HG03521 (cell line): ENCODE data around the gene CLMN.
A peak's percentile ranks its signal among the peaks of the same experiment; 100 is the strongest.

Experiments
- ATAC-seq: cut with Tn5 transposase; IDR thresholded peaks from one replicate; pipeline ENCODE4 v1.9.1; 2021; ENCODE audit warnings: mild to moderate bottlenecking, moderate library complexity; ENCODE audit not compliant: unreplicated experiment

Gene CLMN

DNA sequence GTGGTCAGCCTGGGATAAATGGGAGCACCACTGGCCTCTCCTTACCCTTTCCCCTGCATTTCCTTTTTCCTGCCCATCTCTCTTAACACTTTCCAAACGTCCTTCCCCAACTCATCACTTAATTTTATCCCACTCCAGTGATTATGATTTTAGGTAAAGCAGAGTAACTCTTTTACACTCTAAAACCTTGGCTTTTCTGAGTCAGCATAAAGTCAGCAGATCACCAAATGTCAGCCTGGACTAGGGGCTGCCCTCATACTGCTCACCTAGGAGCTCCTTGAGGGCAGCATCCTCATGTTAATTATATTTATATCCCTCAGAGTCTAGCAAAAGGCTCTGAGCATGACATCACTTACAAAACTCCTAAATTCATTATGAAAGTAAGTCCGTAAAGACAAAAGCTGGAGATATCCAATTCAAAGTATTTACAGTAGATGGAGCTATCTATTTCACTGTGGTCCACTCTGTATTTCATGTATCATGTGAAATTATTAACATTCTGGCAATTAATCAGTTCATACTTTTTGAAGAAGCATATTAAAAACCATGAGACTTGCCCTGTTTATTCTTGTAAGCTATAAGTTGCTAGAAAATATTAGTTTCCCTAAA is 145.4 kb downstream of the CLMN start:
- no peak for ATAC-seq

DNA sequence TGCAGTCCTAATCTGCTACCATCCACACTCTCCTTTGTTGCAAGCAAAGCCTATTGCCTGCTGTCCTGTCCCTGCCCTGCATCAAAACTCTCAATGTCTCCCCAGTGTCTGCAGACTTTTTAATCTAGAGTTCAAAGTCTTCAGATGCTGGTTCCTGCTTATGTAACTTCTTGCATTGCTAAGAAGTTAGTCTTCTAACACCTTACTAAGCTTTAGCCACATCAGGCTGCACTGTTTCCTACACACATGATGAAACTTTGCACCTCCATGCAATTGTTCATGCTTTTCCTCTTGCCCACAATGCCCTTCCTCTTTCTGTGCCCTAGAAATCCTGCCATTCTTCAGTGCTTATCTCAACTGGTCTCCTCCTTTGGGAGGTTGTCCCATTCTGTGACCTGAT is 146.2 kb downstream of the CLMN start:
- ATAC-seq = no peak

DNA sequence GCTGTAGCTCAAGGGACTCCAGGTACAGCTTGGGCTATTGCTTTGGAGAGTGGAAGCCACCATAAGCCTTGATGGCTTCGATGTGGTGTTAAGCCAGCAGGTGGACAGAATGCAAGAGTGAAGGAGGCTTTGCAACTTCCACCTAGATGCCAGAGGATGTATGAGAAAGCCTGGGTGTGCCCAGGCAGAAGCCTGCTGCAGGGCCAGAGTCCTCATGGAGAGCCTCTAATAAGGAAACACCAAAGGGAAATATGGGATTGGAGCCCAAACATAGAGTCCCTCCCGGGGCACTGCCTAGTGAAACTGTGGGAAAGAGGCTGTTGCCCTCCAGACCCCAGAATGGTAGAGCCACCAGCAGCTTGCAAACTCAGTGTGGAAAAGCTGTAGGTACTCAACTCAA is 152.5 kb downstream of the CLMN start:
- no peak for ATAC-seq

DNA sequence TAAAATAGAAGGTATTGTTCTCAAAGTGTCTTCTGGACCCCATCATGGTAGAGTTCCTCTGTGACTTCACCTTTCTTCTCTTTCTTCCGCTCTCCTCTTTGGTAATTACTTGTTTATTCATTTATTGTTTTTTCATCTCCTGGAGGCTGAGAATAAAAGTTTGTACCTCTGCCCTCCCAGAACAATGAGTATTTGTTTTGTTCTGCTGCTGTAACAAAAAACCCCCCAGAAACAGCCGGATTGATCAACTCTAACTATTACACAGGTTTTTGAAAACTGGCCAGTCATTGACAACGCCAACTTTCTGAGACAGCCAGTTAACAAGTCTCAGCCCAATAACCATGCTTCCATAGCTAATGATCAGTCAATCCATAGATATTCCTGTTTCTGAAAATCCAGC is 154.2 kb downstream of the CLMN start:
- no peak for ATAC-seq

DNA sequence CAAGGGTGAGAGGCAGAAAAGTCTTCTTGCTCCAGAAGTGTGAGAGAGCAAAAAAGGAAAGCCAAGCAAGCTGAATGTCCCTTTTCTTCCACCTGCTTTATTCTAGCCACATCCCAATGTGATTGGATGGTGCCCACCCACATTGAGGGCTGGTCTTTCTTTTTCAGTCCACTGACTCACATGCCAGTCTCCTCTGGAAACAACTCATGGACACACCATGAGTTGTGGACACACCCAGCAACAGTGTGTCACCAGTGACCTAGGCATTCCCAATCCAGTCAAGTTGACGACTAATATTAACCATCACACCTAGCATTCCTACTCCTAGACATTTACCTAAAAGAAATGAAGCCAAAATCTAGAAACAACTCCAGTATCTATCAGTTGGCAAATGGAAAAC is 155.2 kb downstream of the CLMN start:
- ATAC-seq = no peak

DNA sequence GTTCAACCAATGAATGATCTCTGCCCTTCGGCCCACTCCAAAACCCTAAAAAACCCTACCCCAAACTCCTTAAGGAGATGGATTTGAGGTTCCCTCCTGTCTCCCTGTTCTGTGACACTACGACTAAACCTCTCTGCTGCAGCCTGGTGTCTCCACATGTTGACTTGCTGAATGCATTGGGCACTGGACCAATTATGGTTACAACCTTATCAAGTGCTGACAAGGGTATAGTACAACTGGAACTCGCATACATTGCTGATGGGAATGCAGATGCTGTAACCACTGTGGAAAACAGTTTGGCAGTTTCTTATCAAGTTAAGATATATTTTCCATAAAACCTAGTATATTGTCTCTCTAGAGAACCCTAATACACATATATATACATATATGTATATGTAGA is 156.0 kb downstream of the CLMN start:
- ATAC-seq = no peak

DNA sequence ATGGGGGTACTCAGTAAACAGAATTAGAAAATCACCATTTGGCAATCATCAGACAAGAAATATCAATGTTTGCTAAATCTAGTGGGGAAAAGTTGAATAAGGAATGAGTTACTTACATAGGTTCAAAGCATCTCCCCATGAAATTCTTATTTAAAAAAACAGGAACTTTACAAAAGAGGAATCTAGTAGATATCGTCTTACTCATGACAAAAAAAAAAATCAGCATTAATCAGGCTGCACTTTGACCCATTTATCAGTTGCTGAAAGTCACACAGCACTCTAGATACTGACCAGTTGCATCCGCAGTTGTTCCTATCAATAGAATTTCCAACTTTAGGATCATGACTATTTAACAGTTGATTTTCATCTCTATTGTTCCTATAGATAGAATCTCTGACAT is 156.6 kb downstream of the CLMN start:
- ATAC-seq = no peak

DNA sequence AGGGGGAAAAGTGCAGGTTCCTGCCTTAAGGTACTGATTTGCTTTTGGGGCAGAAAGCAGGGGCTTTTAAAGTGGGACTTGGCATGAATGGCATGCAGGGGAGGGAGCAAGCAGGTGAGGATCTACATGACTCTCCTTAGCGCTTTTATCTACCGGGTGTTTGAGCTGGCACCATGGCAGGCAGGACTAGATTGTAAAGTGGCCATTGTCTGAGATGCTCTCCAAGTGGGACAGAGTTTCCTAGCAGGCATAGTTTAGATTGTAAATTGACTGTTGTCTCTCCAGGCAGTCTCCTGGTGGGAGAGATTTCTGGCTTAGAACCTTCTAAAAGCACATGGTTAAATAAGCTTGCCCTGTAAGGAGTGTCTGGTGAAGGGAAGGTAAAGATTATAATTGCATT is 157.1 kb downstream of the CLMN start:
- ATAC-seq = no peak

DNA sequence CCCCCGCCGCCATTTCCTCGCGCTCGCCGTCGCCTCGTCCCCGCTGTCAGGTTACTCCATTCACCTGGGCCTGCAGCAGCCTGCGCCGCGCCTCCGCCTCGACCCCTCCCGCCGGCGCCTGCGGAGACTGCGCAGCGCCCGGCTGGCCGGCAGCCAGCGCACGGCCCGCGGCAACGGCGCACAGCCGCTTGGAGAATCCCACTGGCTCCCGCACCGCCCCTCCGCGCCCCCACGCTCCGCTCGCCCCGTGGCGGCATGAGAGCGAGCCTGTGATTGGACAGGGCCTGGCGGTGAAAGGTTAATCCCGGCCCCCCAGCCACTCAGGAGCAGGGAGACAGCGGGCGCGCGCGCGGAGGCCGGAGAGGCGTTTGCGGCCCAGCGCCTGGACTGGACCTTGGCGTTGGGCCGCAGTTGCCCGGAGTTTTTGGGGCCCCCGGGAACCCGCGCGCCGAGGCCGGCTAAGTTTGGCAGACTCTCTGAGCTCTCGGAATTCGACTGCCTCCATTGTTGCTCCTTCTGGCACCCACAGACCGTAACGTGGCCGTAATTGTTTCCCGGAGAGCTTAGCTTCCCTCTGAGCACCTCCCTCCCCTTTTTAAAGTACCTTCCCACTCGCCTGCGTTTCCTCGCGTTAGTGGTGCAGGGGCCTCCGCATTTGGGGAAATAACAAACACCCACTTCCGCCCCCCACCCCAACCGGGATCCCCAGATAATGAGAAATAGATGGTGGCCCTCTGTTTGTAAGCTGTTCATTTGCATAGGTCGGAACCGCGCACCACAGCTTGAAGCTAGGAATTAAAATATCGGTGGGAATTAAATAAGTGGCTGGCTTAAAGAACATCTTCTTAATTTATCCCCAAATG is 162.2 kb downstream of the CLMN start, which contains the start of gene DICER1:
DICER1 (minus strand) TSS at position 203 of the 863 bp plus-strand sequence. CDS start 24,071 bp downstream, outside the sequence.
- ATAC-seq = peak; percentile 73

DNA sequence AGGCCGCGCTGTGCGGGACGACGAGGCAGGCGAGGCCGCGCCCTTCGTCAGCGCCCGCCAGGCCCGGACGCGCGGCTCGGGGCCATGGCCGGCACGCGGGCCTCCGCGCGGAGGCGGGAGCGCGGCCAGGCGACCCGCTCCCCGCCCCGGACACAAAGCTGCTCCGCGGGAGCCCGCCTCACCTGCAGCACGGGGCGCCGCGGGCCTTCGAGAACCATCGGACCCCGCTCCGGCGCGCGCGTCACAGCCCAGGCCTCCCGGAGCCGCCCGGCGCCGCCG is 162.7 kb downstream of the CLMN start:
- no peak for ATAC-seq

DNA sequence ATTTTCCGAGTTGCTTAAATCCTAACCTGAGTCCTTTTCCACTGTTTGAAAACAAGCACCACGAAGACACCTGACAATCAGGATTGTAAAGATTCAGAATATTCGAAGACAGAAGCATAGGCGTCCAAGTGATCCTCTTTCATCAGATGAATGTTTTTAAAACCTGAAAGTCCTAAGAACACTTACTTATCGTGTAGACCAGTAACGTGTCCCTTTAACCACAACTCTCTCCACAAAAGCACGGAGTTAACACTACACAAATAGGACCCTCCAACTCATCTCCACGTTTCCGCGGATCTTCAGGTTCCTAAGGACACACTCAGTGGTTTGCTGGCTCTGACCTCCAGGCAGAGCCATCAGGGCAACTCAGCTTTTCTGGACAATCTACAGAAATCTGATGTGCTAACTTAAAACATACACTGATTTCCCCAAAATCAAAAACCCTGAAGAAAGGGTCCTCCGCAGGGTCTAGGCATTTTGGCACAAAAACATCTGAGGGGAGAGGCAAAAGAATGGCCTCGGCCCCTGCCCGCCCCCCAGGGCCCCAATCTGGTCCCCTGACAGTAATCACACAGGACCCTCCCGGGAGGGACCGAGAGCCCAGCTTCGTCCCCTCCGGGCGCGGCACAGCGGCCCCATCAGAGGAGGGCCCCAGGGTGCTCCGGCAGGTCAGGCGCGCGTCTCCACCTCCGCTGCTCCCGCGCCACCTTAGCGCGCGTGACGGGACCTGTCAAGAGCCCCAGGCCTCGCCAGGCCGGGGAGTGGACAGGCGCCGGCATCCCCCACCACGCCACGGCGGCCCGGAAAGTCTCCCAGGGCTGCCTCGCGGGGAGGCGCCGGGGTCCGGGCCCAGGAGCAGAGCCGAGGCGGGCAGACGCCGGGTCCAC is 163.3 kb downstream of the CLMN start:
- ATAC-seq = peak; percentile 22

DNA sequence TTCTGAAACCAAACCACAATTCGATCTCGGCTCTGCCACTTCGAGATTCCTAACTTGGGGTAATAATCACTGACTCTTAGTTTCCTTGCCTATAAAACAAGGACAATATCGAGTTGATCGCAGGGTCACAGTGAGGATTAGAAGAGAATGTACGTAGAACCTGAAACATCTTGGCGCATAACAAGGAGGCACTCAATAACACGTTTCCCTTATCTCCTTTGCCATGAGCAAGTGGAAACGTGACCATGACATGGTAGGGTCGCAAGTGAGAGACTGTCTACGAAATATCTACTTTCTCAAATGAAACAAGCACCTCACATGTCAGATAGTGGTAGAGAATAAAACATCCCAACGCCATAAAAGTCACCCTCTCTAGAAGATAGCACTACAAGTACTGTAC is 164.7 kb downstream of the CLMN start:
- ATAC-seq = no peak

DNA sequence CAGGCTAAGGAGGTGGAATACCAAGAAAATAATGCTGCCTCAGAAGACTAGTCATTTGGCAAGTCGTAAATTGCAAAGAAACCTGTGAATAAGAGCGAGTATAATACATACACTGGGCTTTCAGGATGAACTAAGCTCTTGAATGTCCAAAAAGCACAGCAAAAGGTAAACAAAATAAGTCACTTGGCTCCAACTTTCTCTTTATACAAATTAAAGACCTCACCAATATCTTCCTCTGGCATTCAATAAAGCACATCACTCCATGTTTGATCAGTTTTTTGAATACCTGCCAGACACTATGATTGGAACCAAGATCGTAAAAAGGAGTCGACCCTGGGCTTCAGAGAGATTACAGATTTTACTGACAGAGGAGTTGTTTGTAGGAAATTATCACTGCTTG is 165.8 kb downstream of the CLMN start:
- no peak for ATAC-seq

DNA sequence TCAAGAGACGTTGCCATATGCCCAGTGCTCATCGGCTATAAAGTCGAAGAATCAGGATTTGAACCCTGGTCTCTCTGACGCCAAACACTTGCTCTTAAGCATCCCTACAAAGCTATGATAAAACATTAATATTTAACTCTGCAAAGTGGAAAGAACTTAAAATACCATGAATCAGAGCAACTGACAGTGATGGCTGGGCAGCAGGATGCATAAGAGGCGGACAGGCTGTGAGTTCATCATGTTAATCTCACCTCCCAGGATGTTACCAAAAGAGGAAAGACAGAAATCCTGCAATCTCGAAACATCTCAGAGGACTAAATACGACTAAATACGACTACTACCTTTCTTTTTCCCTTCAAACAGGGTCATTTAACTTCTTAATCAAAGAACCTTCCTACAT is 168.1 kb downstream of the CLMN start:
- ATAC-seq = no peak

DNA sequence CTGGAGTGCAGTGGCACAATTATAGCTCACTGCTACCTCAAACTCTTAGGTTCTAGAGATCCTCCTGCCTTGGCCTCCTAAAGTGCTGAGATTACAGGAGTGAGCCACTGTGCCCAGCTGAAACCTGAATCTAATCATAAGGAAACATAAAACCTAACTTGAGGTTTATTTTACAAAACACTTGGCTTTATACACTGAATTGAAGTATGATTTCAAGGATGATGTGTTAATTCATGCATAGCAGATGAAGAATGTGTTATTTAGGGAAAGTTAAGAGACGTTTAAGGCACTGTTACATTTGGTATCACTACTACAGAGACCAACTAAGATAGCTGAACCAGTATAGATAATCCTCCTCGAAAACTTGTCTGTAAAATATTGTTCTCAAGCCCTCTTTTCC is 168.8 kb downstream of the CLMN start:
- ATAC-seq = no peak

DNA sequence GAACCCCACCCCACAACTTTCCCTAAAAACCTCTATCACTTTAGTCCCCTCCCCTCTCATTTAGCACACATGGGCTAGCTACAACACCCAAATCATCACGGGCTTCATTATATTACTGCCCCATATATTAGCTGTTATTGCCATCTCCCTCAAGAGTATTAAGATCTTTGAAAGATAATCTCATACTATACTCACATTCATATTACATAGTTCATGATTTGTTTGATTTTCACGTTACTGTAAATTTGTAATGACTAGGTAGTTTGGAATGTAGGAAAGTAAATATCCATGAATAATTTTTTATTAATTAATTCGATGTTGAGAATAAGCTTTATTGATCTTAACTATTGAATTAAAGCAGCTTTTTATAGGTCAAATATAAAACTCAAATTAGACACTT is 170.3 kb downstream of the CLMN start:
- no peak for ATAC-seq

DNA sequence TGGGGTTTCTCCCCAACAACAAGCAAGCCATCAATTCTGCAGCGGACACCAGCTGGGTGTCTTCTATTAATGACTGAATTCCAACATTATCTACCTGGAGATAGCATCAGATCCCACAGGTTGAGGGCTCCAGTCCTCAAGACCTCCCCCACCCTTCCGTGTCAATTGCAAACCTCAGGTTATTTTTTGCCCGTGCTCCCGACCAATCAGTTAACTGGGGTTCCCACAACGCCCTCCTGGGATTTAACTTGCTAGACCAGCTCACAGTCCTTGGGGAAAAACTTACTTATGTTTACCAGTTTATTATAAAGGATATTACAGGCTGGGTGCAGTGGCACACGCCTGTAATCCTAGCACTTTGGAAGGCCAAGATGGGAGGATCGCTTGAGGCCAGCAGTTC is 172.1 kb downstream of the CLMN start:
- no peak for ATAC-seq

DNA sequence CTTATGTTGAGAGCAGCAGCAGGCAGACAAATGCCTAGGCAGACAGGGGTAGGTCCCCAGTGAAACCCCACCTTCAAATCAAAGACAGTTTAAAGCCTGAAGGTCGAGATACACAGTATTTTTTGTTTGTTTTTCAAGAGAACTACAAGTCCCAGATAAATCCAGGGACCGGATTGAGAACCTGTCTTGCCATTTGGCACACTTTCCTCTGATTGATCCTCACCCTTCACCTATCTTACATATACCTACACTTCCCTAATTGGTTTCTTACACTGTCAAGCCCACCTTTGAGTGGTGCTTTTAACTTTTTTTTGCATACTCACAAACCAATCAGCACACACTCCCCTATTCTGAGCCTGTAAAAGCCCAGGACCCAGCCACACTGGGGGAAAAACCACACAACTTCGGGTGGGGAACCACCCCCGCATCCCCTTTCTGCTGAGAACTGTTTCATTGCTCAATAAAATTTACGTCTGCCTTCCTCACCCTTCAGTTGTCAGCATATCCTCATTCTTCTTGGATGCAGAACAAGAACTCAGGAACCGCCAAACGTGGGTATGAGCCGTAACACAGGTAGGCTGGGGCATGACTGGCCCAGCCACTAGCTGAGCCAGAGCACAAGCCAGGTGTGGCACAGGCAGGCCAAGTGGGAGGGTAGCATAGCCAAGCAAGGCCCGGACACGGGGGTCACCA is 173.5 kb downstream of the CLMN start:
- ATAC-seq = no peak

DNA sequence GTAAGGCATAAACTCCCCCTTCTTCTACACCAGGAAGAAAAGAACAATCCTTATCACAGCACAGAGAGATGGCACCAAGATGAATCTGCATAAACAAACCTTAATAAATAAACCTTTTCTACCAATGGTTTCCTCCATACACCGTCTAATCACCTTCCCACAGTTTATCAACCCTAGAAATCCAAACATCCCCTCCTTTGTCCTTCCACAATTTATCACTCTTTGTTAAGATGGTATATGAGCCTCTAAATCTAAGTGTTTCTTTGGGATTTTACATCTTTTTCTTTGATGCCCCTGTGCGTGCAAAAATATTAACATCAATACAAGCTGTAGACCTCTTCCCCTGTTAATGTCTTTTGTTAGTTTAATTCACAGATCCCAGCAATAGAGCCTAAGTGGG is 174.9 kb downstream of the CLMN start:
- no peak for ATAC-seq

DNA sequence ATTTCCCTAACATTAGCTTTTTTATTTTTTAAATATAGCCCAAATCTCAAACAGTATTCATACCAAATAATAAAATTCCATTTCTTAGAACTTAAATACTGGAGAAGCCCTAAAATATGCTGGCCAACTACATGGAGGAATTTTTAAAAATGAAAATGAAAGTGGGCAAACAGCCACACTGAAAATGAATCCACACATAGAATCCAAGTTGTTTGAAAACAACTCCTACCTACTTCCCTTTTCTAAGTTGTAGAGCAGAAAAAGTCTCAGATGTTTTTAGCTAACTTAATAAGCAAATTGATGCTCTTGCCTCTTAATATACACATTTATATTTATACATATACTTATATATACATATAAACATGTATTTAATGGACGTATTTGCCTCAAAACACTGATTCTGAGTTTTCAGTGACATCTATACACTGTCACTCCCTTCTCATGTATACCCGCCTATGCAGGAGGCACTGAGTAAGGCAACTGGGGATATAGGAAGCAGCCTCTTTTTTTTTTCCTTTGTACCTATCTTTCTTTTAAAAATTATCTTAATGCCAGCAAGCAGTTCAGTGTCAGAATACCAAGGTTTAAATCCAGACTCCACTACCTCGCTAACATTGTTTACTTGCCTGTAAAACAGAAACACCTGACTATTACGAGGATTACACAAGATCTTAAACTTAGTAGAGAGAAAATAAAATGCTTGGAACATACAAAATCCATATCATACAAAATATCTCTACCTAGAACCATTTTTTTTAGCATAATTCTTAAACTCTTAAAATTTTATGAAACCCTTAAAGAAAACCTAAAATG is 175.7 kb downstream of the CLMN start:
- ATAC-seq = no peak
